Esophagus muscularis mucosa (tissue), 4 donors: ENCODE results near the gene CELF5.

ENCODE experiments used
- CTCF ChIP-seq, 3 experiments: fragments of 200-600 bp in 2 of 3; fragments of 450-650 bp in 1 of 3; sonication (generic) in 2 of 3; IDR thresholded peaks; one replicate each; pipeline ENCODE4 v1.5.1; 2017 to 2019; ENCODE audit warnings: antibody characterized with exemption in 3 of 3, mild to moderate bottlenecking in 2 of 3, moderate library complexity in 1 of 3
- EP300 ChIP-seq: sonication (generic); formaldehyde crosslinking; IDR thresholded peaks from one replicate; pipeline ENCODE4 v1.6.1; 2017; ENCODE audit warnings: antibody characterized with exemption
- POLR2A ChIP-seq: fragments of 450-650 bp; IDR thresholded peaks from one replicate; pipeline ENCODE4 v1.6.1; 2017; ENCODE audit warnings: antibody characterized with exemption, moderate library complexity, mild to moderate bottlenecking, low read depth
- POLR2AphosphoS5 ChIP-seq, 2 donors: sonication (generic); formaldehyde crosslinking; IDR thresholded peaks; one replicate each; pipeline ENCODE4 v1.6.1; 2017; ENCODE audit warnings: antibody characterized with exemption in 2 of 2

DNA sequence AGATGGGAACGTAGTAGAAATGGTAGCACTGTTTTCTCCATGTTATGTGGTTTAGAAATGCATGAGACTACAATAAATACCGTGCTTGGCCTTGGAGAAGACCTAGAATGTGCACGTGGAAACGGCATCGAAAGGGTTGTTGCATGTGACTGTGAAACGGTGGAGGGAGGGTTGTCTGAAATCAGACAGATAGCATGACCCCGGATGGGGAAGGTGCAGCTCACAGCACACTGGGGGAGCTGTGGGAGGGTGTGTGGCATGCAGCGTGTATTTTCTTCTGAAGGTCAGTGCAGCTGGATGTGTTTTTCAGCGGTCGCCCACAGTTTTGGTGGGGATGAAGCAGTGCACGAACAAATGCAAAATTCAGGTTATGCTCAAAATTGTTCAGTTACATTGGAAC is 63.4 kb downstream of the CELF5 start:
- no peak for TF ChIP-seq CTCF (IDR thresholded peaks at IDR 0.05)
- TF ChIP-seq POLR2AphosphoS5 (IDR thresholded peaks at IDR 0.05), result no peak
- no peak for TF ChIP-seq EP300
- no peak for TF ChIP-seq POLR2A
